Measurements from ENCODE around the gene ADAMTS18. TPM values are rescaled to one million over a fixed set of nuclear protein-coding genes. Genes with fewer than 3 reads are reported as not detected.

Gene ADAMTS18
- total and polyA plus RNA-seq, 2 of the 8 experiments (the other 6 are each of a cell fraction or from before 2014, with no cell fraction given) = 0.05 to 0.19 TPM

DNA sequence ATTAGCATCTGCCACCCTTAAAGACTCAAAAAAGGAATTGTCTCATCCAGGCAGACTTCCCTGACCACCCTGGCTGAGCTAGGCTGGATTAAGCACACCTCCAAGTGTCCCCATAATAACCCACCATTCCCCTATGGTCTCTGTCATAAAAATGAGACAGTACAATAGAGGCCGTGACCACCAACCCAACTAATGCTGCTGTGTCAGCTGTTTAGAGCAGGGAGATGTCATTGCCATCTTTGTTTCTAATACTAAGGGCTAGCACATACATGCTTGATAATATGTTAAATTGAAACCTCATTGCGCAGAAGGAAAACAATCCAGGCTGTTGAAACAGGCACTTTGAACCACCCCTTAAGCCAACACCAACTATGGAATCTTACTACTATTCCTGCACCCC is 7.2 kb upstream of the ADAMTS18 start:
- Histone ChIP-seq H3K79me1 (ENCODE audit: low read depth, low read length) (no peaks in the 10 kb centered on the region), H2BK120ac (replicated peaks; ENCODE audit: low read depth, low read length) (no peak overlapping the region), H4K8ac (ENCODE audit: extremely low read depth, insufficient read depth, low read length) (no peak overlapping the region), H3K4me3 (ENCODE audit: extremely low read depth in 1 of 4, insufficient read depth in 2 of 4, low read depth in 3 of 4, low read length in 4 of 4) (no peak overlapping the region), H3K23me2 (ENCODE audit: low read depth, low read length) (no peaks in the 10 kb centered on the region), H2BK5ac (ENCODE audit: low read depth, low read length) (no peak overlapping the region), H3K23ac (ENCODE audit: insufficient read length) (no peak overlapping the region), H2BK15ac (ENCODE audit: low read length) (no peak overlapping the region), H3K36me3 (ENCODE audit: control insufficient read depth in 2 of 4, insufficient read depth in 4 of 4, low read length in 3 of 4) (no peaks in the 10 kb centered on the region), H3K9me3 (ENCODE audit: insufficient read depth in 2 of 2, low read depth in 1 of 2, low read length in 1 of 2) (no peaks in the 10 kb centered on the region), H4K5ac (ENCODE audit: insufficient read length, low read depth, low read length) (no peak overlapping the region), H2AFZ (ENCODE audit: low read length) (no peak overlapping the region), H3K4me2 (ENCODE audit: insufficient read depth in 1 of 2, low read depth in 2 of 2, low read length in 2 of 2) (no peak overlapping the region), H3K27me3 (replicated peaks in 1 of 4; ENCODE audit: control insufficient read depth in 3 of 4, extremely low read depth in 1 of 4, insufficient read depth in 3 of 4, low read length in 3 of 4) (peaks cover 0 to under 1% (median 0%) of the 10 kb centered on the region in 4 experiments; a peak in 3 of 7 replicates), H3K56ac (replicated peaks; ENCODE audit: insufficient read length, low read depth, low read length) (no peak overlapping the region), H3K18ac (ENCODE audit: extremely low read depth, low read length) (no peak overlapping the region), H2AK5ac (ENCODE audit: low read depth, low read length) (no peak overlapping the region), H4K91ac (replicated peaks; ENCODE audit: insufficient read length, low read length) (no peak overlapping the region), H2BK12ac (ENCODE audit: low read depth, low read length) (no peak overlapping the region), H3K9ac (replicated peaks in 1 of 4; ENCODE audit: extremely low read depth in 1 of 4, low read depth in 3 of 4, low read length in 3 of 4) (no peak overlapping the region), H3K4ac (replicated peaks; ENCODE audit: insufficient read length, low read depth, low read length) (no peak overlapping the region), H3K14ac (ENCODE audit: insufficient read length) (no peak overlapping the region), H3K27ac (ENCODE audit: low read depth, low read length) (no peak overlapping the region), H3K79me2 (ENCODE audit: control insufficient read depth in 1 of 2, insufficient read depth in 2 of 2, low read length in 2 of 2) (no peaks in the 10 kb centered on the region), H2BK20ac (ENCODE audit: low read length) (no peak overlapping the region), H3K4me1 (replicated peaks in 1 of 4; ENCODE audit: control insufficient read depth in 3 of 4, insufficient read depth in 4 of 4, low read length in 3 of 4) (peaks cover 0 to 6% (median 2%) of the 10 kb centered on the region in 4 experiments; a peak in 3 of 7 replicates), H4K20me1 (replicated peaks in 1 of 2; ENCODE audit: control insufficient read depth in 1 of 2, insufficient read depth in 2 of 2, low read length in 2 of 2) (no peaks in the 10 kb centered on the region)
- CTCF ChIA-PET (ENCODE audit: partially characterized antibody) = interaction anchor here (13.9 kb wide), 1 partner anchor 142 kb away, joined by 223 read pairs; no protein-coding TSS in a partner anchor
- POLR2A ChIA-PET (ENCODE audit: partially characterized antibody) = no interaction called here
- DNase-seq (ENCODE audit: low read depth in 1 of 2, low spot score in 2 of 2) = no peak
- no peak for TF ChIP-seq PHF8 (conservative IDR thresholded peaks at IDR 0.05; ENCODE audit: low read depth, low read length)
- no peak for TF ChIP-seq SIRT6 (IDR thresholded peaks at IDR 0.05; ENCODE audit: low read length)
- no peak for TF ChIP-seq CTBP2 (IDR thresholded peaks at IDR 0.05; ENCODE audit: borderline replicate concordance, insufficient read depth, insufficient read length, low read length)
- no peak for FAIRE-seq
- 94% methylated on average over 2 of the region's 2 CpGs; no CpG with 5 or more reads in 1 of the 2 experiments for whole genome bisulfite sequencing, 2 experiments (ENCODE audit: extremely low coverage in 1 of 2, insufficient coverage in 1 of 2, insufficient read length in 1 of 2, insufficient replicate concordance in 2 of 2, low coverage in 1 of 2, low lambda C conversion rate in 2 of 2, missing lambda C conversion rate in 1 of 2)

Measured in H1 (cell line).